Measurements from ENCODE around the gene PAX8.

Gene PAX8

DNA sequence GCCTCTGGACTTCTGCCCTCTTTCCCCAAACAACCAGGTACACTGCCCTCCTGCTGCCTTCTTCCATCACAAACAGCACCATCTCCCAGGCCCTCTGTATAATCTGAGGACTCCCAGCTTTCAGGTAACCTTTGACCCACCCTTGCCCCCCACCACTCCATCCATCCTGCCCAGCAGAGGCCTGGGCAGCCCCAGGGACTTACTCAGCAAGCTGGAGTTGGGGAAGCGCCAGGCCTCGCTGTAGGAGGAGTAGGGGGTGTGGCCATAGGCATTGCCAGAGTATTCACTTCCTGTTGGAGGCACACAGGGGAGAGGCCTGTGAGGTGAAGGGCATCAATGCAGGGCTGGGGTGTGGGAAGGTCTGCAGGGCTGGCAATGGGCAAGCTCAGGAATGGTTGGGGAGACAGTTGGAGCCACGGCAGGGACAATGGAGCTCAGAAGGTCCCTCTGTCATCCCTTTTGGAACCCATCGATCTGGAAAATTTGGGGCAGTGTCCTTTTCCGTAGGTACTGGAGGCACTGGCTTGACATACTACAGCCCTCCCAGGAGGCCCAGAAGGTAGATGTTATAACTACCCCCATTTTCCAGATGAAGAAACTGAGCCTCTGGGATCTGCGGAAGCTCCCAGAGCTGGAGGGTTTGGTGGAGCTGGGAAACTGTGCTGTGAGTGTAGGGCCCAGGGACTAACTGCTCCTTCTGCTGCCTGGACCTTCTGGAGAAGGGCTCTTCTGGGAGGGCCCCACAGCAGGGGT is 58.7 kb downstream of the PAX8 start:
- DNase-seq, result peak; percentile 89

DNA sequence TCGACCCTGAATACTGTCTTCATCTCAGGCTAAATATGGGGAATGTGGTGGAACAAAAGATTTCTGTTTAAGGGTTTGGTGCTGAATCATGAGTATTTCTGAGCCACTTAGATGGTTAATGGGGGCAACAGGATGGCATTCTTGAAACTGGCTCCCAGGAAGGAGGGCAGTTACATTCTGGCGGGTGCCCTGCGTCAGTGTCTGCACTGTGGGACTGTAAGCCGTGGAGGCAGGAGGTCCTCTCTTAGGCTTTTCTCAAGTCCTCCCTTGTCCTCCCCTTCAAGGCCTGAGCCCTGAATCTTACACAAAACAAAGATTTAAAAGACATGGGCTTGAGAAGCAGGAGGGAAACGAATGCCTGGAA is 59.2 kb downstream of the PAX8 start:
- no peak for DNase-seq

DNA sequence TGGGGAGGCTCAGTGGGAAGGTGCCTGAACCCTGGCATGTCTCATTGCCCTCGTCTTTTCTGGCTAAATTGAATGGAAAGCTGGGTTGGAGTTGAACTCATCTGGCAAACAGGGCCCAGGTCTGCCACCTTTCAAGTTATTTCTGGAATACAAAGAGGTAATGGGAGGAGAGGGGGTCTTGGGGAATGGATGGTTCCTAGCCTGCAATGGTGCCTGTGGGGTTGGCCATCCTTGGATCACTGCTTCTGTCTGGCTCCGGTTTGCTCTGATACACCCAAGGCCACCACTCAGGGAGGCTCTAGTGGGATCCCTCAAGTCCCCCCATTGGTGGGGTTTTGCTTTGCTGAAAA is 59.7 kb downstream of the PAX8 start:
- no peak for DNase-seq

DNA sequence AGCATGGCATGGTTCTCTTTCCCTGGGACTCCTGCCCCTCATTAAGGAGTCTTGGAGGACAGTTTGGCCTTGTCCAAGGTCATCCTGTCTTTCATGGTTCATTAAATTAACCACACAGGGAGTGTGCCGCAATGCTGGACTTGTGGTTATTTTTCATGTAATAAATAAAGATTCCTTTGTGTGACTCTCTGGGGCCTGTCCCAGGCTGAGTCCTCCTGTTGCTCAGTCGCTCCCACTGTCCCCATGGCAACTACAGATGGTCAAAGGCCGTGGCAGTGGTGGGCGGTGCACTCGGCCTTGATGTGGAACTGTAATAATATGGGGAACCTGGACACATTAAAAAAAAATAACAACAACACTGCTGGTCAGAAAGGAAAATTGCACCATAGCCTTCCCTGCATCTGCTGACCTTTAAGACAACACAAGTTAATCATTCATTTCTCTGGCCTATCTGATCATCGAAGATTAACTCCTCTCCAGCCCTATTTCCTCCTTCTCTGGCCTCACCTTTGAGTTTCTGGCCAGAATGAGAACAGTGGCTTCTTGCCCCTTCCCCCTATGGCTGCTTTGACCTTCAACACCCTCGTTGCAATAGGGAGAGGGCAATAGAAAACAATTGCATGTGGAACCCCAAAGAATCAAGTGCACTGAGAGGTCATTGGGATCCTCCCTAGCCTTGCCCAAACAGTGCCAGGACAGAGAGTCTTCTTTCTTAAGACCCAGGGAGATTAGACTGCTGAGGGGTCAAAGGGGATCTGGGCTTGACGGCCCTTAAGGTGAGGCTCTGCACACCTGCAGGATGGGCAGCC is 60.2 kb downstream of the PAX8 start:
- DNase-seq, result peak; percentile 93

DNA sequence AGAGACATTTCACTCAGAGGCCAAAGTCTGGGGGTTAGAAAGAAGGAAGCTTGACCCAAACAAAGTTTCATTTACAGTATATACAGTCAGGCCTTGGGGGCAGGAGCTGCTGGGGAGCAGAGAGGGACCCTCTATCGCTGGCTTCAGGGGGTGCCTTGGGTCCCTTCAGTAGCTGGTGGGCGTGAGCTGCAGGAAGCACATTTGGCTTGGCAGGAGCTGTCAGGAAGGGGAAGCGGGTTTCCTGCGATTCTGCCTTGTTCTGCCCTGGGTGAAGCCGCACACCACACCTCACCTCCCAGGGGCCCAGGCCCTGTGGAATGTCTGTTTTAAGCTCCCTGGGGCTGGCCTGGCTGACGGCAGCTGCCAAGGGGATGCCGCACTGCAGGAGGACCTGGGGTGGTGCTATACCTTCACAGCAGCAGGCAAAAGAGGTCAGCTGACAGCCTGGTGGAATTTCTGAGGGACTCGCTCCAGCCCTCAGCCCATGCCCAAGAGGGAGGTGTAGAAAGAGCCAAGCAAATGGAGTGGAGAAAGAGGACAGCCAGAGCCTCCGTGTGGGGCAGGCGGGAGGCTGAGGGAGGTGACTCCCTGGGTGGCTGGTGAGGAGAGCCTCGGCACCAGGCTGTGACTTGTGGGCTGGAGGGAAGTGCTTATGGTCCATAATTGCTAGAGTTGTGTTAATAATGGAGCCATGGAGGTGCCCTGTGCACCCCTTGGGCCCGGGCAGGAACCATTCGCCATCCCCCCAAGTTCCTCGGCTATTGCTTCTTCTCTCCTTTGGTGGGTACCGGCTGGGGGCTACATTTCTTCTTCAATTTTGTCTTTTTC is 61.1 kb downstream of the PAX8 start:
- DNase-seq, result no peak

DNA sequence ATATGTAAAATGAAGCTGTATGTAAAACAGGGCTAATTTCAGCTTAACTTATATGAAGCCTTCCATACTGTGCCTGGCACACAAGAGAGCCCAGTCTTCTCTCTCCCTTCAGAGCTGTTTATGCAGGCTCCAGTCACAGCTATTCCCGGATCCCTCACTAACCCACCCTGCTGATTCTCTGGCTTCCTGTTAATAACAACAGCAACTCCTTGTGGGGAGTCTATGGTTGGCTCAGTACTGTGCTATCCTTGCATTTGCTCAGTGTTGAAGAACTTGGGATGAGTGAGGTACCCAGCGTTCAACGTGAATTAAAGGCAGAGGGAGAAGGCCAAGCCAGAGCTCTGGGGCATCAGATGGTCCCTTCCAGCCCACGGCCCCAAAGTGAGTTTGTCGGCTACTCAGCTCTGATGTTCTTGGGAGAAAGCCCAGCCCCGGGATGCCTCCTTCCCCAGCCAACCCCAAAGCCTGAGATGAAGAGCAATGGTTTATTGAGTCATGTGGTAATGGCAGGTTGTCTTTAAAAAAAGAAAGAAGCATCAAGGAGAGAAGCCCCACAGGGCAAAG is 61.7 kb downstream of the PAX8 start:
- no peak for DNase-seq

DNA sequence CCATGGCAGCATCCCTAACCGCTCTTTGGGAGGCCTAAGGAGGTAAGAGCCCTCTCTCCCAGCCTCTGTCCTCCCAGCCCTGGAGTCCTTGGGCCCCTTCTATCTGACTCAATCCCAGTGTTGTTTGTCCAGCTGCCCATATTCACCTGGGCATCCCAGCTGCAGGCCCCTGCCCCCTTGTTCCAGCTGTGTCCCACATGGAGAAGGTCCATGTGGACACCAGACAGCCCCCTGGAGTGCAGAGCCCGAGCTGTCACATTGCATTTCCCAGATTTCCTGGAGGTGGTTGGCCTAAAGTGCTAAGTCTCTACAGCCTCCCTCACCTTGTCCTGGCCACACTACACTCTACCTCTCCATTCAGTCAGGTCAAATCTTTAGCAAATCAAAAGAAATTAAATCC is 62.4 kb downstream of the PAX8 start:
- no peak for DNase-seq

DNA sequence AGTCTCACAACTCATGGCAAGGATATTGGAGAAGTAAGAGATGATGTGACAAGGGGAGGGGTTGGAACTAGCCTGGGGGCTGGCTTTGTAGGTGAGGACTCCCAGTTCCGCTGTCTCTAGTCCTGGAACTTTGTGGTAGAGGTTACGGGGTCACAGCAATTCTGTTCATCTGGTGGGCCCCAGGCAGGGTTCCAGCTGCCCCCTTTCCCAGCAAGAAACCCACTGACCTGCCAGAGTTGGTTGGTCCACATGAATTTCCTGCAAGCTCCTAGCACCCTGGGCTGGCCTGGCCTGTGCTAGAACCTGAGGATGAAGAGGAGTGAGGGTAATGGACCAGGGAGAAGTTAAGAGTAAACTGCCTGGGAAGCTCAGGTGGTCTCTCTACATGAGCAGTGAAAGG is 63.7 kb downstream of the PAX8 start:
- no peak for DNase-seq

DNA sequence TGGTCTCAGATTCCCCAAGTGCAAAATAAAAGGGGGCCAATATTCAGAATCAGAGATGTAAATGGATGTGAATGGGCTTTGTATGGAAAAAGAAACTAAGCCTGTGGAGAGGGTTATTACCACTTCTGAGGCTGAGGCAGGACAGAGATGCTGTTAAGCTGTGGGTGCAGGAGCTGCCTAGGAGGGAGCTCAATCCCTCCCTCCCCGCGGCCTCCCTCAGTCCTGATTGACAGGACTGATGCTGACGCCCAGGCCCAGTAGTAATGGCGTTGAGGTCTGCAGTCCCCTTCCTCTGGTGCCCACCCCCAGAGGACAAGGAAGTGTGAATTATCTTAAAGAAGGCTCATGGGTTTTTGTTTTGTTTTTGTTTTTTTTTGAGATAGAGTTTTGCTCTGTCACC is 64.6 kb downstream of the PAX8 start:
- no peak for DNase-seq

DNA sequence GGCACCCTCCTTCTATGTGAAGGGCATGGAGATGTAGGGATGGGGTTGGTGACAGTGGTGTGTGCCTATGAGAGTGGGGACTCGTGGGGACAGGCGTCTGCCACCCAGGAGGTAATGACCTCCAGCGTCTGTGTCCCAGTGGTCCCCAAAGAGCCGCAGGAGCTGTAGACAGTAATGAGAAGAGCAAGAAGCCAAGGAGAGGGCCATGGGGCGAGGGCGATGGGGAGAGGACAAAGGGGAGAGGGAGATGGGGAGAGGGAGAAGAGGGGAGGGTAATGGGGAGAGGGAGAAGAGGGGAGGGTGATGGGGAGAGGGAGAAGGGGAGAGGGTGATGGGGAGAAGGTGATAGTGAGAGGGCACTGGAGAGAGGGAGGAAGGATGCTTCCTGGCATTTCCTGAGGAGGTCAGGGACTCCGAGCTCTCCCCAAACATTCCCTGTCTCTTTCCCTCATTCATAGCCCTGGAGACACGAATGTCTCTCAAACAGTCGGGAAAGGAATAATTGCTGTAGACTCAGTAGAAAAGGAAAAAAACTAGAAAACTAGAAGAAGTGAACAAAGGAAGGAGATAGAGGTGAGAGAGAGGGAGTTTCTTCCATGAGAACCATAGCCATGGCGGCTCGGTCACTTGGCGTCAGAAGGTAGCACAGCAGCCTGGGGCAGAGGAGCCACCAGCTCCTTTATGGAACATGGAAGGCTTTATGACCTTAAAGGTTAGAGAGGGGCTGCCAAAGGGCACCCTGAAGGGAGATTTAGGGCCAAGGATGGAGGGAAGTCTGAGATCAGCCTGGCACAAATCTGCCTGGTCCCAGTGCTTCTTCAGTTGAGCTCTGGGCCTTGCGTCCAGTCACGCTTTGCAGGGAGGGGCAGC is 65.4 kb downstream of the PAX8 start:
- DNase-seq, result no peak

DNA sequence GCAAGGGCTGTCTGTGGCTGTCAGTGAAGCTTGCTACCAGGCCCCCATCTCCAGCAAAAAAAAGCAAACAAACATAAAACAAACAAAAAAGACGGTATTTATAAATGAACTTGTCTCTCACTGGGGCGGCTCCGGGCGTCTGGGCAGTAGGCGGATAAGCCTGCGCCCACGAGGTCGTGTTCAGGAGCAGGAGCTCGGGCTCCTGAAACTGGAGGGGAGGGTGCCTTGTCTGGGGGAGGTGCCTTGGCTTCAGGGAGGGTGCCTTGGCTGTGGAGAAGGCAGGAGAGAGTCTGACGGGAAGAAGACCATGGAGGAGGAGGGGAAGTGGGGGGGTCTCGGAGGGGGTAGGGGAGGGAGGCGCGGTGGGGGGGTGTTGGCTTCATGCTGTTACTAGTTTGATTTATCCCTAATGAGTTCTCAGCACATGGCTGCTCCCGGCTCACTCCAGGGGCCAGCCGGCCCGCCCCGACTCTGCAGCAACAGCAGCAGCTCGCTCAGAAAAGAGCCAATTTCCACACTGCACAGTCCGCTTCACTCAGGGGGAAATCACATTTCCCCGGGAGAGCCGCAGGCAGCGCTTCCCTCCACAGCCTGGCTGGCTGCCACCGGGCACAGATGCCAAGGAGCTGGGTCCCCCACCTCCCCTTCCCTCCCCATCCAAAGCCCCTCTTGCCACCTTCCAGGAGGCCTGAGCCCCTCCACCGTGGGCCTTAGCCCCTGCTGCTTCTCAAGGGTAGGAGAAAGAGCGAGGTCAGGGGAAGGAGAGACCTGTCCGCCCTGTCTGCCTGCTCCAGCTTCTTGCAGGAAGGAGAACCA is 66.3 kb downstream of the PAX8 start:
- peak; percentile 49 for DNase-seq

DNA sequence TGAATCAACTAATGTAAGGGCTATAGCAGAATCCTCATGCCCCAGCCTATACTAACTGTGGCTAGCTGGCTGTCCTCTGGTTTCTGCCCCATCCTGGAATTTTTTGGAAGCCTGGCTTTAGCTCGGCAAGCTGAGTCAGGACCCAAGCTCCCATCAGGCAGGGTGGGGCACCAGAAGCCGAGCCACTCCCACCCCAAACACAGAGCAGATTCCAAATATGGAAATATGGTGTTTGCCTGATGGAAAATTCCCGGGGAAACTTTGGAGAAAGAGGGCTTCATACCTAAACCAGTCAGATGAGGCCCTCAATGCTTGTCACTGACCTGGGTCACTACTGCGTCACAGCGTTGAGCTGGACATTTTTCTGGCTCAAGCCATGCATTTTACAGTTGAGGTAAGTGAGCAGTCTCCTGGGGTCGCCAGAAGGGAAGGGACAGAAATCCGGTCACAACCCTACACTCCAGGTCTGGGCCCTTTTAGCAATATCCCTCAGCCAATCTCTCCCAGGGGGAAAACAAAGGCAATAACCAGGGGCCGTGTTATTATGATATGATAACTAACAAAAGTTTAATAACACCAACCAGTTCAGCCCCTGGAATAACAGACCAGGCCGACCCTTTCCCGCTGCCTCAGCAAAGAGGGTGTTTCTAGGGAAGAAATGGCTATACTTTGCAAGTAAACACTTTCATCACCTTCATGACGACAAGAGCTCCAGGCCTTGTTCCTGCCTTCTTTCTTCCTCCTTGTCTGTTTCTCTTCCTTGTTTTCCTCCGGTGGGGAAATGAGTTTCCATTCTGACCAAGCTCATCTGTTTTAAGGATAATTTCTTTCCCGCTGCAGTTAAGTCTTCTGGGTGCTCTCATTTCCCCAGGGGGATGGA is 67.3 kb downstream of the PAX8 start:
- DNase-seq, result peak; percentile 79

DNA sequence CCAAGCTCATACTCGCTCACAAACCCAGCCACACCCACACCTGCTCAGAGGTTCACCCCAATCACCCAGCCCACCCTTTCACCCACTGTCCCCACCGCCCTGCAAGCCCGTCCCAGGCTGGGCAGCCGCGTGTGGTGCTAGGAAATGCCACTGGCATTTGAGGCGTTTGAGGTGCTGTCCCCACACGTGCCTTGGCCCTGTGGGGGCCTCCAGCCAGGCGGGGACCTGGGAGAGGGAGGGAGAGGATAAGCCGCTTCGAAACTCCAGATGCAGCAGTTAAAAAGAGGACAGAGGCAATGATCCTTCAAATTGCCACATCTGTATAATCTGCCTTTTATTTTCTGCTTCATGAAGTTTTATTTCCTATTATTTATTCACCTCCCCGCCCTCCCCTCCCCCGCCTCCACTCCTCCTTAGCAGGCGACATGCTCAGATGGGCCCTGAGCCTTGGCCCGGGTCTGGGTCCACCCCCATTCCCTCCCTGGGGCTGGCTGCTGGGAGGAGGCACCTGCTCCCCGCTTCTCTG is 69.0 kb downstream of the PAX8 start:
- DNase-seq, result no peak

DNA sequence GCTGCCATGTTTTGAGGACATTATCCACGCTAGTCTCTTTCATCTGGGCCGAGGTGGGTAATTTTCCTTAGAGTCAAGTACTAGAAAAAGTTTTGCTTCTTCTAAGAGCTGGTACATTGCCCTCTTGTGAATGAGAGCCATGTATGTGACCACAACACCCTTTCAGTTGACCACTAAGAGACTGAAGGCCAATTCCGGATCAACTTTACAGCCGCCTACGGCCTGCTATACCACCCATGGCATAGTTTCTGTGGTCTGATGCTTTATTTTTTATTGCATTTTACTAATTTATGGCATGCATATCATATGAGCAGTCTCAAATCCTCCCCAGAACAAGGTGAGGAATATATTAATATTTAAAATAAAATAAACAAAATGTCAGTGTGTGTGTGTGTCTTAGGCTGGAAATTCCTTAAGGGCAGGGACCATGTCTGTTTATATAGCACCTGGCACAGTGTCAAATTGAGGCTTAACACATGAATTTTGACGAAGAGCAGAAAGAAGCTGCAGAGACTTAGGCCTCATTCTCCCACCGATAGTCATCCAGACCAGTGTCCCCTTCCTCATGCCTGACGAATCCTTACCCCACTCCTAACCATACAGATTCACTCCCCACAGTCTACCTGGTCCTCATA is 69.6 kb downstream of the PAX8 start:
- DNase-seq, result no peak

DNA sequence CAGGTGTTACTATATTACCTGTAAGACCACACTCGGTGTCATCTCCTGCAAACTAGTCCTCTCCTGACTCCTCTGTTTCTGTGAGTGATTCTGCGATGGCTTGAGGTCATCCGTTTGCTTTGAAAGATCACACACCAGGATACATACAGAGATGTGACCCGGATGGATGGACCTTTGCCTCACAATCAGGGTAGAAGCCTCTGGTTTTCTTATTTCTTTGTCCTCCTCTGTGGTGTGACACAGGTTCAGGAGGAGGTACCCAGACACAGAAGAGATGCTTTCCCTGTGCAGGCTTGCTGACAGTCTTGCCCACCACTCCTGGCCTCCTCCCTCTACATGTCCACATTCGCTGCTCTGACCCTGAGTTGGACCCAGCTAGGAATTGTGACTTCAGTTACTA is 70.3 kb downstream of the PAX8 start:
- DNase-seq, result no peak

DNA sequence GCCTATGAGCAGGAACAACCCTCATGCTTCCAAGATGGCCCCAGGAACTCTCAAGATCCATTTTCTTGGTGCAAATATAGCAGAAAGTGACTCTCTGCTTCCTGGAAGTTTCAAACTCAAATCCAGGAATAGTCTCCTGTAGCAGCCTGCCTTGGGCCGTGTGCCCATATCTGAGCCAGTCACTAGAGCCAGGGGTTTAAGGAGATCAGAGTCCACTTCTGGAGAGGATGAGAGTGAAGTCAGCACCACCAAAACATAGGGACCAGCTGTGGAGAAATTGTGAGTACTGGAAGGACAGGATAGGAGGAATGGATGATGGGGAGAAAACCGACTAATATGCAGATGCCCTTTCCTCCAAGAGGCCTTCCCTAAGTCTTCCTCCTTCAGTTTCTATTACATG is 71.7 kb downstream of the PAX8 start:
- no peak for DNase-seq

DNA sequence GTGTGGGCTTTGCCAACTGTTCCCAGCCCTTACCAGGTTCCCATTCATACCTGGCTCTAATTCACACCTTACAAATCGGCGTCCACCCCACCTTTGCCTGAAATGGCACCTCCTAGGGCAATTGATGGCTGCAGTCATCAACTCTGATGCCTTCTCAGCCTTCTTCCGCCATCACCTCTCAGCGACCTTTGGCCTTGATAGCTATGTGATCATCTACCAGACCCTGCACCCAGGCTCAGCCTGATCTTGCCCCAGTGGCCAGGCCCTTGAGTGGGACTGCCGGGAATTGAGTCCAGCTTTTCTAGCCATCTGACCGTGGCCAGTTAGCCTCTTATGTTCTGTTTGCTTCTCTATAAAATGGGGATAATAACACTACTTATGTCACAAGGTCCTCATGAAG is 72.5 kb downstream of the PAX8 start:
- DNase-seq, result no peak

DNA sequence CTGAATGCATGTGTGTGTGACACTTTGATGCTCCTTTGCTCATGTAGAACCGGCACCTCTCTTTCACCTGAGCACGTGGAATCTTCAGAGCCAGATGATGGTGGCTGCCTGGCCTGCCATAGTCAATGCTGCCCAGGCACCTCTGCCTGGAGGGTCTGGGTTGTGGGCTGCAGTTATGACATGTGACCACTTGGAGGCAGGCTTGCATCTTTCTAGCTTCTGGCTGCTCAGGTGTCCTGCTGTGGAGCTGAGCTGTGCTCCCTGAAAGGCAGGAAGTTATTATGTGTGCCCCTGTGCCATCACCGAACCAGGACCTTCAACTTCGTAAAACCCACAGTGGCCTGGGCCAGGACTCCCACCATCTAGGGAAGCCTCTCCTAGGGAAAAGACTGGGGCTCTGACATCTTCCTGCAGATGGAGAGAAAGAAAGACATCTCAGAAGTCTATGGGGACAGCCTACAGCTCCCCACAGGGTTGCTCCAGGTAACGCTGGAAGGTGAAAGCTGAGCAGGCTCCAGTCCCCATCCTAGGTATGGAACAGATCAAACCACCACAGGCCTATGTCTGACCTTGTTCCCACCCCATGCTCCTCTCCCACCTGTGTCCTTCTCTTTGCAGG is 74.7 kb downstream of the PAX8 start:
- peak; percentile 74 for DNase-seq

DNA sequence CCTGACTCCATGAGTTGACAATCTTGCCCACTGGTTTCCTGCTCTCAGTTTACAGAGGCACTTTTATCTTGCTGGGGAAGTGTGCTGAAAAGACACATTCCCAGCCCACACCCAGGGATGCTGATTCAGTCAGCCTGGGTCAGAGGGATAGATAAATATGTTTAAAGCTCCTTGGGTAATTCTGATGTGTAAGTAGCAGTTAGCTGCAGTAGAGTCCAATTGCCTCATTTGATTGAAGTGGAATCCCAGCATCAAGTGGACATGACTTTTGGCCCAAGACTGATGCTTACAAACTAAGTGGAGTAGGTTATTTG is 75.5 kb downstream of the PAX8 start:
- peak; percentile 28 for DNase-seq
